ENCODE measurements around the gene CLEC4M.

DNA sequence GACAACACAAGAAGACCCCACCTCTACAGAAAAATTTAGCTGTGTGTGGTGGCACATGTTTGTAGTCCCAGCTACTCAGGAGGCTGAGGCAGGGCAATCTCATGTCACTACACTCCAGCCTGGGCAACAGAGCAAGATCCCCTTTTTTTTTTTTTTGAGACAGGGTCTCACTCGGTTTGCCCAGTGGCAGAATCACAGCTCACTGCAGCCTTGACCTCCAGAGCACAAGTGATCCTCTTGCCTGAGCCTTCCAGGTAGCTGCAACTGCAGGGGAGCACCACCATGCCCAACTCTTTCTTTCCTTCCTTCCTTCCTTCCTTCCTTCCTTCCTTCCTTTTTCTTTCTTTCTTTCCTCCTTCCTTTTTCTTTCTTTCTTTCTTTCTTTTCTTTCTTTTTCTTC is 26.9 kb upstream of the CLEC4M start:
- TF ChIP-seq, protein P1, sequence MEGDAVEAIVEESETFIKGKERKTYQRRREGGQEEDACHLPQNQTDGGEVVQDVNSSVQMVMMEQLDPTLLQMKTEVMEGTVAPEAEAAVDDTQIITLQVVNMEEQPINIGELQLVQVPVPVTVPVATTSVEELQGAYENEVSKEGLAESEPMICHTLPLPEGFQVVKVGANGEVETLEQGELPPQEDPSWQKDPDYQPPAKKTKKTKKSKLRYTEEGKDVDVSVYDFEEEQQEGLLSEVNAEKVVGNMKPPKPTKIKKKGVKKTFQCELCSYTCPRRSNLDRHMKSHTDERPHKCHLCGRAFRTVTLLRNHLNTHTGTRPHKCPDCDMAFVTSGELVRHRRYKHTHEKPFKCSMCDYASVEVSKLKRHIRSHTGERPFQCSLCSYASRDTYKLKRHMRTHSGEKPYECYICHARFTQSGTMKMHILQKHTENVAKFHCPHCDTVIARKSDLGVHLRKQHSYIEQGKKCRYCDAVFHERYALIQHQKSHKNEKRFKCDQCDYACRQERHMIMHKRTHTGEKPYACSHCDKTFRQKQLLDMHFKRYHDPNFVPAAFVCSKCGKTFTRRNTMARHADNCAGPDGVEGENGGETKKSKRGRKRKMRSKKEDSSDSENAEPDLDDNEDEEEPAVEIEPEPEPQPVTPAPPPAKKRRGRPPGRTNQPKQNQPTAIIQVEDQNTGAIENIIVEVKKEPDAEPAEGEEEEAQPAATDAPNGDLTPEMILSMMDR (conservative IDR thresholded peaks at IDR 0.05; ENCODE audit: low read depth, low read length) = no peak
- no peak for TF ChIP-seq EZH2phosphoT487 (IDR thresholded peaks at IDR 0.05; ENCODE audit: borderline replicate concordance, low read length)
- TF ChIP-seq EZH2 (IDR thresholded peaks at IDR 0.05; ENCODE audit: low read length, unreplicated experiment) = no peak

All from PC-3 (cell line).